ENCODE results near the gene HDAC4. TPM values are rescaled to one million over a fixed set of nuclear protein-coding genes. Genes with fewer than 3 reads are reported as not detected.

HDAC4 gene
- total and polyA plus RNA-seq, 10 of the 15 experiments (the other 5 are each of a cell fraction or from before 2014, with no cell fraction given), result 0.22 to 15.7 (median 4.8) TPM

DNA sequence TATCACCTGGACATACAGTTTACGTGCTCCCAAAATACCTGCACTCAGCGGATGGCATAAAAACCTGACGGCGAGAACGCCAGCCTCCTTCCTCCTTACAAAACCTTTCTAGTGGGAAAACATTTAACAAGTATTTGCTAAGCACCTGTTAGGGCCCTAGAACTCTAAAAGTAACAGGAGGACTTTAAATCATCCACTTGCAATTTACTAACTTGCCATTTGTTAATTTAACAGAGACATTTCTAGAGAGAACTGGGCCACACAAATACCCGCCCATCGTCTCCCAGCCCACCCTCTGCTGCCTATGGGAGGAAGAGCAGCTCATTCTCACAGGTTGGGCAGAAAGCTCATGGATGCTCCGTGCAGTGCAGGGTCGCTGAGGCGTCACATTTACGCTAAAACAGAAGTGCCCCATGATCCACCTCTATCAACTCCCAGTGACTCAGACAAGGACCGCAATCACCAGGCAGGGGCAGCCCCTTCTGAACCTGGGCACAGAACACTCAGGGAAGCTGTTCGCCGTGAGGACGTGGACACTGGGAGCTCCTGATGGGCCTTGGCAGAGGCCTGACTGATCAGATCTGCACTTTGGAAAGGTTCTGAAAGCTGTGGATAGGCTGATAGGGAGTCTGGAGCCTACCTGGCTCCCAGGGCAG lies 106.9 kb downstream of the HDAC4 start:
- Histone ChIP-seq H3K9me3 (replicated peaks; ENCODE audit: control insufficient read depth, insufficient read depth, low read length) (no peaks in the 10 kb centered on the region), H3K4me2 (ENCODE audit: control insufficient read depth, insufficient read depth) (peak overlapping the region; percentile 38; the same call in 1 of the 2 replicates), H3K27me3 (replicated peaks in 1 of 2; ENCODE audit: control insufficient read depth in 2 of 2, insufficient read depth in 2 of 2, low read length in 1 of 2) (no peaks in the 10 kb centered on the region), H3K36me3 (ENCODE audit: control insufficient read depth in 2 of 2, insufficient read depth in 2 of 2, low read length in 1 of 2) (no peaks in the 10 kb centered on the region), H3K4me1 (ENCODE audit: control insufficient read depth, insufficient read depth, low read length) (peaks cover 17% of the 10 kb centered on the region), H2AFZ (ENCODE audit: control insufficient read depth, low read depth, low read length) (no peak overlapping the region), H3K27ac (ENCODE audit: control insufficient read depth, insufficient read depth) (no peak overlapping the region), H3K9ac (ENCODE audit: control insufficient read depth, insufficient read depth, low read length) (no peak overlapping the region), H3K79me2 (ENCODE audit: control insufficient read depth, insufficient read depth, low read length) (no peaks in the 10 kb centered on the region), H4K20me1 (ENCODE audit: control insufficient read depth, insufficient read depth) (peaks cover 7% of the 10 kb centered on the region), H3K4me3 (no peak overlapping the region)
- ATAC-seq, result peak; percentile 95
- ChIA-PET POLR2A (interaction anchor here (0.7 to 1.5 kb wide), 3 partner anchors 10 to 87 kb away, joined by 3 read pairs; no protein-coding TSS in a partner anchor), CTCF (interaction anchor here (0.9 to 2.5 kb wide), 4 partner anchors 10 to 150 kb away, joined by 3 to 10 read pairs (median 6); no protein-coding TSS in a partner anchor), RAD21 (ENCODE audit: unreplicated experiment) (interaction anchor here (0.9 to 2.4 kb wide), 5 partner anchors 9 to 107 kb away, joined by 3 to 11 read pairs (median 5); partner anchors contain the start of gene HDAC4), SMC1A (ENCODE audit: uncharacterized antibody, unreplicated experiment) (interaction anchor here (1.0 to 2.9 kb wide), 8 partner anchors 9 to 107 kb away, joined by 3 to 12 read pairs (median 5); partner anchors contain the start of gene HDAC4)
- FAIRE-seq, result peak; percentile 57
- intact Hi-C loops (cut with micrococcal nuclease; ENCODE audit: unreplicated experiment) (no loop called here), in situ Hi-C loops (cut with MboI) (no loop called here)
- DNase-seq (ENCODE audit: low read depth, low spot score), result peak; percentile 26
- 21% methylated on average over 15 of the region's 15 CpGs for whole genome bisulfite sequencing (ENCODE audit: insufficient coverage, insufficient replicate concordance, low lambda C conversion rate, missing lambda C conversion rate)
- BruUV-seq (replicated peaks), result no TSS peak
- TF ChIP-seq ESRRA (IDR thresholded peaks at IDR 0.05; ENCODE audit: low read length) (no peak), YBX1 (IDR thresholded peaks at IDR 0.05) (no peak), HDGF (IDR thresholded peaks at IDR 0.05) (no peak), MTA2 (IDR thresholded peaks at IDR 0.05; ENCODE audit: low read depth) (peak; percentile 80; the same call in 1 of the 2 replicates), RFX5 (IDR thresholded peaks at IDR 0.05; ENCODE audit: low read depth, low read length) (no peak), CHD1 (IDR thresholded peaks at IDR 0.05; ENCODE audit: low read depth, low read length) (no peak), BACH1 (IDR thresholded peaks at IDR 0.05; ENCODE audit: borderline replicate concordance) (peak; percentile 69; the same call in 1 of the 2 replicates), TBL1XR1 (IDR thresholded peaks at IDR 0.05; ENCODE audit: low read depth, low read length) (no peak), FOXM1 (IDR thresholded peaks at IDR 0.05; ENCODE audit: low read depth, low read length) (no peak), CHD2 (IDR thresholded peaks at IDR 0.05; ENCODE audit: borderline replicate concordance, low read depth, low read length) (0 out of 2 replicates have a peak, but pooled peaks have one; percentile 40), SP1 (IDR thresholded peaks at IDR 0.05; ENCODE audit: low read depth, low read length) (peak; percentile 42), BMI1 (IDR thresholded peaks at IDR 0.05; ENCODE audit: borderline replicate concordance) (no peak), IRF4 (IDR thresholded peaks at IDR 0.05; ENCODE audit: low read depth, low read length) (peak; percentile 95), NFYB (IDR thresholded peaks at IDR 0.05; ENCODE audit: insufficient read depth, low read depth, low read length) (no peak), MYB (IDR thresholded peaks at IDR 0.05; ENCODE audit: borderline replicate concordance, low read depth, low read length) (no peak), NR2C1 (IDR thresholded peaks at IDR 0.05) (no peak), SIN3A (IDR thresholded peaks at IDR 0.05; ENCODE audit: low read depth, low read length) (no peak), RUNX3 (IDR thresholded peaks at IDR 0.05; ENCODE audit: low read length) (peak; percentile 86), MEF2B (IDR thresholded peaks at IDR 0.05; ENCODE audit: partially characterized antibody, poor library complexity, severe bottlenecking) (peak; percentile 41)
- TF ChIP-seq, protein P1, sequence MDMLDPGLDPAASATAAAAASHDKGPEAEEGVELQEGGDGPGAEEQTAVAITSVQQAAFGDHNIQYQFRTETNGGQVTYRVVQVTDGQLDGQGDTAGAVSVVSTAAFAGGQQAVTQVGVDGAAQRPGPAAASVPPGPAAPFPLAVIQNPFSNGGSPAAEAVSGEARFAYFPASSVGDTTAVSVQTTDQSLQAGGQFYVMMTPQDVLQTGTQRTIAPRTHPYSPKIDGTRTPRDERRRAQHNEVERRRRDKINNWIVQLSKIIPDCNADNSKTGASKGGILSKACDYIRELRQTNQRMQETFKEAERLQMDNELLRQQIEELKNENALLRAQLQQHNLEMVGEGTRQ (IDR thresholded peaks at IDR 0.05; ENCODE audit: borderline replicate concordance, low read depth, low read length), result no peak
- TF ChIP-seq, protein P2, sequence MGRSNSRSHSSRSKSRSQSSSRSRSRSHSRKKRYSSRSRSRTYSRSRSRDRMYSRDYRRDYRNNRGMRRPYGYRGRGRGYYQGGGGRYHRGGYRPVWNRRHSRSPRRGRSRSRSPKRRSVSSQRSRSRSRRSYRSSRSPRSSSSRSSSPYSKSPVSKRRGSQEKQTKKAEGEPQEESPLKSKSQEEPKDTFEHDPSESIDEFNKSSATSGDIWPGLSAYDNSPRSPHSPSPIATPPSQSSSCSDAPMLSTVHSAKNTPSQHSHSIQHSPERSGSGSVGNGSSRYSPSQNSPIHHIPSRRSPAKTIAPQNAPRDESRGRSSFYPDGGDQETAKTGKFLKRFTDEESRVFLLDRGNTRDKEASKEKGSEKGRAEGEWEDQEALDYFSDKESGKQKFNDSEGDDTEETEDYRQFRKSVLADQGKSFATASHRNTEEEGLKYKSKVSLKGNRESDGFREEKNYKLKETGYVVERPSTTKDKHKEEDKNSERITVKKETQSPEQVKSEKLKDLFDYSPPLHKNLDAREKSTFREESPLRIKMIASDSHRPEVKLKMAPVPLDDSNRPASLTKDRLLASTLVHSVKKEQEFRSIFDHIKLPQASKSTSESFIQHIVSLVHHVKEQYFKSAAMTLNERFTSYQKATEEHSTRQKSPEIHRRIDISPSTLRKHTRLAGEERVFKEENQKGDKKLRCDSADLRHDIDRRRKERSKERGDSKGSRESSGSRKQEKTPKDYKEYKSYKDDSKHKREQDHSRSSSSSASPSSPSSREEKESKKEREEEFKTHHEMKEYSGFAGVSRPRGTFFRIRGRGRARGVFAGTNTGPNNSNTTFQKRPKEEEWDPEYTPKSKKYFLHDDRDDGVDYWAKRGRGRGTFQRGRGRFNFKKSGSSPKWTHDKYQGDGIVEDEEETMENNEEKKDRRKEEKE (IDR thresholded peaks at IDR 0.05), result no peak

All from GM12878 (cell line).